Measurements from ENCODE around the gene ACTR10. TPM values are rescaled to one million over a fixed set of nuclear protein-coding genes. Genes with fewer than 3 reads are reported as not detected.

The ACTR10 gene
- total and polyA plus RNA-seq, 2 of the 8 experiments (the other 6 are each of a cell fraction or from before 2014, with no cell fraction given): 15.4 to 34.6 TPM

DNA sequence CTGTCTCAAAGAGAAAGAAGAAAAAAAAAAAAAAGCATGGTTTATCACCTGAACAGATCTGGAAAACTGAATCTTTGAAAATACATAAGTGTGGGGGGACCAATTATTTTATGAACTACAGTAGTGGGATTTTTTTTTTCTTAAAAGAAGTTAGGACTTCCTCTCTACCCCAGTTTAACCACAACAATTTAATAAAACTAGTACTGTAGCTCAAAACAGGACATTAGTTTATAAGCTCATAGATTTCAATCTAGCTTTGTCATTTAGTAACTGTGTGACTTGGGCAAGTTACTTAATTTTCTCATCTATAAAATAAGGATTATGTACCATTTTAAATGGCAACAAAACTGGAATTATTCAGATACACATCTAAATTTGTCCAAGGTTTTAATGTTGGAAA lies 74.9 kb downstream of the ACTR10 start:
- Histone ChIP-seq H3K14ac (ENCODE audit: insufficient read length) (no peak overlapping the region), H3K4me3 (ENCODE audit: extremely low read depth in 1 of 4, insufficient read depth in 2 of 4, low read depth in 3 of 4, low read length in 4 of 4) (no peak overlapping the region), H4K8ac (ENCODE audit: extremely low read depth, insufficient read depth, low read length) (no peak overlapping the region), H2BK5ac (ENCODE audit: low read depth, low read length) (no peak overlapping the region), H3K4me2 (ENCODE audit: insufficient read depth in 1 of 2, low read depth in 2 of 2, low read length in 2 of 2) (no peak overlapping the region), H3K9ac (replicated peaks in 1 of 4; ENCODE audit: extremely low read depth in 1 of 4, low read depth in 3 of 4, low read length in 3 of 4) (no peak overlapping the region), H3K79me1 (ENCODE audit: low read depth, low read length) (no peaks in the 10 kb centered on the region), H3K18ac (ENCODE audit: extremely low read depth, low read length) (no peak overlapping the region), H3K27ac (ENCODE audit: low read depth, low read length) (no peak overlapping the region), H4K91ac (replicated peaks; ENCODE audit: insufficient read length, low read length) (no peak overlapping the region), H3K4ac (replicated peaks; ENCODE audit: insufficient read length, low read depth, low read length) (no peak overlapping the region), H3K36me3 (ENCODE audit: control insufficient read depth in 2 of 4, insufficient read depth in 4 of 4, low read length in 3 of 4) (peaks cover 11 to 56% (median 25%) of the 10 kb centered on the region in 4 experiments), H4K5ac (ENCODE audit: insufficient read length, low read depth, low read length) (no peak overlapping the region), H3K4me1 (replicated peaks in 1 of 4; ENCODE audit: control insufficient read depth in 3 of 4, insufficient read depth in 4 of 4, low read length in 3 of 4) (no peaks in the 10 kb centered on the region), H2AK5ac (ENCODE audit: low read depth, low read length) (no peak overlapping the region), H2BK20ac (ENCODE audit: low read length) (no peak overlapping the region), H2BK15ac (ENCODE audit: low read length) (no peak overlapping the region), H3K56ac (replicated peaks; ENCODE audit: insufficient read length, low read depth, low read length) (no peak overlapping the region), H4K20me1 (replicated peaks in 1 of 2; ENCODE audit: control insufficient read depth in 1 of 2, insufficient read depth in 2 of 2, low read length in 2 of 2) (peaks cover 0 to 2% of the 10 kb centered on the region in 2 experiments), H3K23ac (ENCODE audit: insufficient read length) (no peak overlapping the region), H3K23me2 (ENCODE audit: low read depth, low read length) (no peaks in the 10 kb centered on the region), H2BK120ac (replicated peaks; ENCODE audit: low read depth, low read length) (no peak overlapping the region), H3K27me3 (replicated peaks in 1 of 4; ENCODE audit: control insufficient read depth in 3 of 4, extremely low read depth in 1 of 4, insufficient read depth in 3 of 4, low read length in 3 of 4) (no peaks in the 10 kb centered on the region), H3K9me3 (ENCODE audit: insufficient read depth in 2 of 2, low read depth in 1 of 2, low read length in 1 of 2) (no peaks in the 10 kb centered on the region), H3K79me2 (ENCODE audit: control insufficient read depth in 1 of 2, insufficient read depth in 2 of 2, low read length in 2 of 2) (peaks cover 0 to 34% of the 10 kb centered on the region in 2 experiments; a peak in 2 of 4 replicates), H2BK12ac (ENCODE audit: low read depth, low read length) (no peak overlapping the region), H2AFZ (ENCODE audit: low read length) (no peak overlapping the region)
- DNase-seq (ENCODE audit: low read depth in 1 of 2, low spot score in 2 of 2) (no peak), FAIRE-seq (no peak)
- POLR2A ChIA-PET (ENCODE audit: partially characterized antibody): interaction anchor here (1.0 to 4.3 kb wide), 5 partner anchors 11 to 75 kb away, joined by 3 to 23 read pairs (median 4); partner anchors contain the start of genes ACTR10 and ARID4A
- CTCF ChIA-PET (ENCODE audit: partially characterized antibody): interaction anchor here (0.6 to 1.5 kb wide), 4 partner anchors 11 to 201 kb away, joined by 3 to 4 read pairs (median 3); no protein-coding TSS in a partner anchor
- TF ChIP-seq GABPA (IDR thresholded peaks at IDR 0.05; ENCODE audit: borderline replicate concordance, insufficient read depth, low read length) (no peak), SIRT6 (IDR thresholded peaks at IDR 0.05; ENCODE audit: low read length) (no peak), SP2 (IDR thresholded peaks at IDR 0.05; ENCODE audit: low read length) (no peak), CEBPB (IDR thresholded peaks at IDR 0.05; ENCODE audit: low read depth, low read length) (no peak), HDAC6 (IDR thresholded peaks at IDR 0.05; ENCODE audit: low read depth, low read length) (no peak), POLR2AphosphoS5 (IDR thresholded peaks at IDR 0.05; ENCODE audit: low read depth, low read length) (no peak), KDM5A (IDR thresholded peaks at IDR 0.05; ENCODE audit: low read length) (no peak), CREB1 (IDR thresholded peaks at IDR 0.05) (no peak), SIN3A (conservative IDR thresholded peaks at IDR 0.05 in 1 of 2, IDR thresholded peaks at IDR 0.05 in 1 of 2; ENCODE audit: low read depth in 1 of 2, low read length in 2 of 2) (no peak), SP4 (IDR thresholded peaks at IDR 0.05; ENCODE audit: low read length) (no peak), POLR2A (IDR thresholded peaks at IDR 0.05; ENCODE audit: control extremely low read depth in 1 of 2, low read depth in 2 of 2, low read length in 2 of 2) (no peak)
- TF ChIP-seq, protein P1, sequence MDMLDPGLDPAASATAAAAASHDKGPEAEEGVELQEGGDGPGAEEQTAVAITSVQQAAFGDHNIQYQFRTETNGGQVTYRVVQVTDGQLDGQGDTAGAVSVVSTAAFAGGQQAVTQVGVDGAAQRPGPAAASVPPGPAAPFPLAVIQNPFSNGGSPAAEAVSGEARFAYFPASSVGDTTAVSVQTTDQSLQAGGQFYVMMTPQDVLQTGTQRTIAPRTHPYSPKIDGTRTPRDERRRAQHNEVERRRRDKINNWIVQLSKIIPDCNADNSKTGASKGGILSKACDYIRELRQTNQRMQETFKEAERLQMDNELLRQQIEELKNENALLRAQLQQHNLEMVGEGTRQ (IDR thresholded peaks at IDR 0.05; ENCODE audit: low read length): no peak
- TF ChIP-seq, protein P2, sequence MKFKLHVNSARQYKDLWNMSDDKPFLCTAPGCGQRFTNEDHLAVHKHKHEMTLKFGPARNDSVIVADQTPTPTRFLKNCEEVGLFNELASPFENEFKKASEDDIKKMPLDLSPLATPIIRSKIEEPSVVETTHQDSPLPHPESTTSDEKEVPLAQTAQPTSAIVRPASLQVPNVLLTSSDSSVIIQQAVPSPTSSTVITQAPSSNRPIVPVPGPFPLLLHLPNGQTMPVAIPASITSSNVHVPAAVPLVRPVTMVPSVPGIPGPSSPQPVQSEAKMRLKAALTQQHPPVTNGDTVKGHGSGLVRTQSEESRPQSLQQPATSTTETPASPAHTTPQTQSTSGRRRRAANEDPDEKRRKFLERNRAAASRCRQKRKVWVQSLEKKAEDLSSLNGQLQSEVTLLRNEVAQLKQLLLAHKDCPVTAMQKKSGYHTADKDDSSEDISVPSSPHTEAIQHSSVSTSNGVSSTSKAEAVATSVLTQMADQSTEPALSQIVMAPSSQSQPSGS (IDR thresholded peaks at IDR 0.05; ENCODE audit: low read length): no peak
